GM18873 (cell line): ENCODE measurements around the gene CCKAR.

ENCODE experiments used
- ATAC-seq: cut with Tn5 transposase; IDR thresholded peaks from one replicate; pipeline ENCODE4 v1.9.1; 2021; ENCODE audit warnings: mild to moderate bottlenecking, moderate library complexity, moderate number of reproducible peaks; ENCODE audit not compliant: unreplicated experiment, low FRiP score

CCKAR gene

DNA sequence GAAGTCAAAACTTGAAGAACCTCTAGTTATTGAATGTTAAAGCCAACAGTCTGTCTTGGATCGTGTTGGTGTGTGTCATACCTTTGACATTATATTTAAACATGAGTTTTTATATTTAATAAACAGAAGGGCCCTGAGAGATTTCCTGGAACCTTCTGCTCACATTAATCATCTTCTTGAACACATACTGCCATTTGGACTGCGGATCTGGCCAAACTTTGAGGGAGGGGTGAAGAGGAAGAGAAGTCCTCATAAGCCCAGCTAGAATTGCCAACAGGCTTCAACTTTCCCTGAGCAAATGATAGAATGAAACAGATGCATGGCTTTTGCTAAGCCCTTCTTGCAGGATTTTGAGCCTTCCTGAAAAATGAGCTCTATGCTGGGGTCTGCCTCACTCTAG is 27.4 kb downstream of the CCKAR start:
- ATAC-seq: no peak

DNA sequence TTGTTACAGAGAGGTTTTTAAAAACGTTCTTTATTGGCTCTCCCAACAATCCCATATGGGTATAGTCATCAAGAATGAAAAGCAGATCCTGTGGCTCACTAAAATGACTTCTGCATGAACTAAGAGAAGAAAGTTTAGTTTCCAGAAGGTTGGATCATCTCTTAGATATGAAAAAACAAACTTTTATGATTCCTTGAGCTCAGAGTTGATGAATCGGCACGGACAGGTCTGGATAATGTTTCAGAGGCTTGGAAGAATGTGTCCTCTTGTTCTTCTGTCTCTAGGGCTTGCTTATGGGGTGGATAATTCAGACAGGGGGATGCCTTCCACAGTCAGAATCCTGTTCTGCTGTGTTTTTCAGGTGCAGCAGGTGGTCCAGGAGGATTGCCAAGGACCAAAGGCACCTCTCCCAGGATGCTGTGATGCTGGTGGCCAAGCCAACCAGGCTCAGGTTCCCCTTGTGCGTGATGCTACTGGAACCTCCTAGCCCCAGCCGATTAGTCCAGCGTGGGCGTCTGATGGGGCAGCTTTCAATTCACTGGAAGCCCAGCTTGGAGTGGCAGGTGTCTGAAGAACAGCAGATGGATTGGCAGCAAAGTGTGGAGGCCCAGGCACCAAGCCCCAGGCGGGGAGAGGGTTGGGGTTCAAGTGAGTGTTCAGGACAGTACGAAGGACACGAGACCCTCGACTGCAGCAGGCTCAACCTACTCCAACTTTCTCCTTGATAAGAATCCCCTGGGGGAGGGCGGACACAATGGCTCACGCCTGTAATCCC is 30.3 kb downstream of the CCKAR start:
- ATAC-seq: no peak

DNA sequence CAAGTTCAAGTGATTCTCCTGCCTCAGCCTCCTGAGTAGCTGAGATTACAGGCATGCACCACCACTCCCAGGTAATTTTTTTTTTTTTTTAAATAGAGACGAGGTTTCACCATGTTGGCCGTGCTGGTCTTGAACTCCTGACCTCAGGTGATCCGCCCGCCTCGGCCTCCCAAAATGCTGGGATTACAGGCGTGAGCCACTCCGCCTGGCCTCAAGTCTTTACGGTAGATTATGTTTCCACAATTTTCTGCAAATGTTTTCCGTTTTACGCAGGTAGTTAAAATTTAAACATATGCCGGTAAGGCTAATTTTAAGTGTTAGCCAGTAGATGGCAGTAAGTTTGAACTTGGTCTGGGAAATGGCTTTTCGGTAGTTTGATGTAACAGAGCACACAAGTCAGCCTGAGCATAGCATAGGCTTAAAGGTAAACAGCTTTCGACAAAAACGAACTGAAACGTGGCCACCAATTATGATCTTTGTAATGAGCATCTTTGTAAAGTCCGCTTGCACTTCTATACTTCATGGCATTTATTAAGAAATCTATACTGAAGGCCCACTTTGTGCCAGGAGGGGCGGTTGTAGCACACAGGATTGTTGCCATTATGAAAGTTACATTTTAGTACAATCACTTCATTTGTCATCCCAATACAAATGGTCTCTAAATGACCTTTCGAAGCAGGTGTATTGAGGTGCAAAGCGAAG is 31.1 kb downstream of the CCKAR start:
- ATAC-seq: no peak

DNA sequence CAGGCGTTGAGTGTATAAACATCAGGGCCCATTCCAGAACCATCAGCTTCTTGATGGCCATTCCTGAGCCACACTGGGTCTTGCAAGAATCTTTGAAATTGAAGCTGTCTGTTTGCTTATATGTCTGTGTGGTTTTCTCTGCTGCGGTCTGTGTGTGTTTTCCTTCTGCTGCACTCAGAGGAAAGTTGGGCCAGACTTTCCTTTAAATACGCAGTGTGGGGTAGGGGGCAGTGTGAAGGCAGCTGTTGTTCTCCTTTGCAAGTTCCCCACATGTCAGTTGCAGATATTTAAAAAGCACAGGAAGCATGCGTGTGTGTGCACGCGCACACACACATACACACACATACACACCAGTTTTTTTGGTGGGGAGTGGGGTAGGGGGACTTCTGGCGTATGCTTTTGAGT is 32.1 kb downstream of the CCKAR start:
- ATAC-seq: no peak

- ATAC-seq: no peak
Measured at GRCh38 chr4:26457412-26457811, 32.9 kb downstream of the CCKAR start.

DNA sequence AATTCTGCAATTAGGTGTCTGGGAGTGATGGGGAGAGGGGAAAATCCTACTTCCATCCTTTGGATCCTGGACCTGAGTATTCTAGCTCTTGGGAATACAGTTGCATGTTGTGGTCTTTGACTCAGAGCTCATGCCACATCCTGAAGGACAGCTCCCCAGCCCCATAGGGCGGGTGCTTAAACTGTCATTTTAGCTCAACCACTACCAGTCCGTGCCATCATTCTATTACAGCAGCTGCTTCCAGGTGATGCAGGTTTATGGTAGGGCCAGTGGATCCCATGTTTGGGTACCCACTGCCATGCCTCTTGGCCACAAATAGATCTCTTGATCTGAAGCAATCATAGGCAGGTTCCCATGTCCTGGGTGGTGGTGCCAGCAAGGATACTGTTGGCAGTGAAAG is 34.7 kb downstream of the CCKAR start:
- ATAC-seq: no peak

- ATAC-seq: no peak
Measured at GRCh38 chr4:26454961-26455360, 35.3 kb downstream of the CCKAR start.

DNA sequence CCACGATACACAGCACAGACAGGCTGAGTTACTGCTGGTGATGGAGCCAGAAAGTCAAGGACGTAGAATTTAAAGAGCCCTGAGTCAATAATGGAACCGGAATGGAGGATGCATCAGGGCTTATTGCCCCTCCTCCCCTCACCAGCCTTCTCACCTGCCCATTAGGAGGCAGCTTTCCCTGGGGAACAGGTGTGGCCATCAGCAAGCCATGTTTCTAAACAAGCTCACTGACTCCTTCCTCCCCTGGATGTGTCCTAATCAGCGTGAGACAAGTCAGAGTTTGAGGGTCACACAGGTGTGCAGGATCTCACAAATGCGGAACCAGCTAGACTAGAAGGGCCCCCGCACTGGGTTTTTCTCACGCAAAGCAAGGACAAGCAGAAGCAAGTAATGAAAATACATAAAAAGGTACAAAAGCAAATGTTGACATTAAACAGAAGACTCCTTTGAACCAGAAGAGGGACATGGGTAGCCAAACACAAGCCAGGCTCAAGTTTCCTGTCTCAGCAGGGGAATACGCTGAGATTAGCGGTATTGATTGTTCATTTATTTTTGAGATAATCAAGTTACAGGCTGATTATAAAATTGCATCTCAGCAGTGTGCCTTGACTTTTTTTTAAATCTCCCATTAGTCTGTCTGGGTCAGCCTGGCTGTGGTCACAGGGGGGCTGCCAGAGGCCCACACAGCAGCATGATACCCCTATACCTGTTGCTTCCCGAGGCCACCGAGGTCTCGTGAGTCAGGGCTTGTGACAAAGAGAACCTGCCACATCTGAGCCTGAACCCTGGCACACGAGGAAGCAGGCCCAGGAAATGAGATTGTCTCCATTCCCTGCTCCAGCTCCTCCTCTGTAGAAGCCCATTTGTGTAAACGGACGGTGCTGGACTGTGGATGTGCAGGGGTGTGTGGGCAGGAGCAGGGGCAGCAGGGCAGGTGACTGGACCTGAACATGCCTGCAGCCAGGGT is 37.4 kb downstream of the CCKAR start:
- ATAC-seq: no peak

- no peak for ATAC-seq
Measured at GRCh38 chr4:26451597-26451996, 38.7 kb downstream of the CCKAR start.

- ATAC-seq: no peak
Measured at GRCh38 chr4:26450418-26450817, 39.9 kb downstream of the CCKAR start.

DNA sequence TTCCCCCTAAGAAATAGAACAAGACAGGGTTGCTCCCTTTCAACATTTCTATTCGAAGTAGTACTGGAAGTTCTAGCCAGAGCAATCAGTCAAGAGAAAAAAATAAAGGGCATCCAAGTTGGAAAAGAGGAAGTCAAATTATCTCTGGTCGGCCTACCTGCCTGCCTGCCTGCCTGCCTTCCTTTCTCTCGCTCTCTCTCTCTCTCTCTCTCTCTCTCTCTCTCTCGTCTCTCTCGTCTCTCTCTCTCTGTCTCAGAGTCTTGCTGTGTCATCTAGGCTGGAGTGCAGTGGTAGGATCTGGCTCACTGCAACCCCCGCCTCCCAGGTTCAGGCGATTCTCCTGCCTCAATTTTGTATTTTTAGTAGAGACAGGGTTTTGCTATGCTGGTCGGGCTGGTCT is 42.9 kb downstream of the CCKAR start:
- ATAC-seq: no peak

DNA sequence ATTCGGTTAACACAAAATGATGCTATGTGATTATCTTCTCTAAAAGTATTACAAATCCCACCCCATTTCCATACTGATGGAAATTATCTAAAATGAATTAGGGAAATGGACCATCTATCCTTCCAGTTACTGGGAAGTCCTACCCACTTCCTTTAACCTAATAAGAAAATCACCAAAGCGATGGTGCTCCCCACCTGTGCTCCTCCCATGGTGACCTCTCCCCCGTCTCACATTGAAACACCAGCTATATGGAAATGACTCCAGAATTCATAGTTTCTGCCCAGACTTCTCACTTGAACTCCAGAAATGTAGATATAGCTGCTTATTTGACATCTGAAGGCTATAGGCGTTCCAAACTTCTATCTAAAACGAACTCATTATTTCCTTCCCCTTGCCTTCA is 48.5 kb downstream of the CCKAR start:
- ATAC-seq: no peak

DNA sequence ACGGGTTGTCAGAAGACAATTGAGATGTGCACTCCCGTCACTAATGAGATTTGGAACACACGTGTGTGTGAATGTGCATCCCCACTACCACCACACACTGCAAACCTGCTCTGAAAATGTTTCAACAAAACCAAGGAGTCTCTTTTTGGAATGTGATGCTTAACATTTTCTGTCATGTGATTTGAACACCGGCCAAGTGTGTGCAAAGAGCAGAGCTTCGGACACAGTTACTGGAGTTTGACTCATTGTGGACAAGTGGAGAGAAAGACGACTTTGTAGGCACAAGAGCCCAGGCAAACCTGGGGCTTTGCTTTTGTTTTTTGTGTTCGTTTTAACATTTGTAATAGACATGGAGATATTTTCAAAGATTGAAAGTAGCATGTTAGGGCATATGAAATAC is 49.2 kb downstream of the CCKAR start:
- no peak for ATAC-seq

DNA sequence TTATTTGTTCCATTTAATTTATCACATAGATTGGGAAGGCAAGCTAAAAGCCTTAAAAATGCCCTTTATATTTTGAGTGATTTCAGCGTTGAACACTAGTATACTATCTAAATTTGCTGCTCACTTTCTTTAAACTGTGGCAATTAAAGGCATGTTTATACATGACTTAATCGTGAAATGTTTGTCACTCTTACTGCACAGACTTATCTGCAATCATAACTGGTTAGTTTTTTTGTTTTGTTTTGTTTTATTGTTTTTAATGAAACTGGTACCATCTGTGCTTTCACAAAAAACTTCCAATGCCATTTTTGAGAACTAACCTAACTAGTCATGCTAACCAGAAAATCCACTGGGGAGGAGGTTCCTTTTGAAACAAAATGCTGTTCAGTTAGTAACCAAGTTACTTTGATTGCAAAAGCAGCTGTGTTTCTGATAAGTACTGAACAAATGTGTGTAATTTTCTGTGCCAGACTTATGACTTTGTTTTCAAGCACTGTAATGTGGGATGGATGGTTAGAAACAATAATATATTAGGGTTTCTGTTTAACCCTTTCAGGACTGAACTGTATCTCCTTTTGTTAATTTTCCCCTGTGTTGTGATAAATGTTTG is 56.1 kb downstream of the CCKAR start:
- no peak for ATAC-seq

DNA sequence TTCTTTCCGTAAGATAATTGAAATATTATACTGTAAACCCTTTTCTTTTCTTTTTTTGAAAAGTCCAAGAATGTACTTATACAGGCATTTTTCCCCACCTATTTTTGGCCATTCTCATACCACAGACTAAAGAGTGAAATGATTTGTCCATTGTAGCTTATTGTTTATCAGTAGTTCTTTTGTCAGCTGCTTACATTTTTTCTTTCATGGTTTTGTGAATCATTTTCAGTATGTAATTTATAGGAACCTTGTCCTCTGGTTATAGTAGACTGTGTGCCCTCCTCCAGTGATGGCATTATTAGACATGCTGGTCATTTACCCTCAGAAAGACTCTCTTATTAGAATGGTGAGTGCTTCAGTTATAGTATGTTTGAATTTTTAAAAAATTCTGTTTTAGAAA is 56.7 kb downstream of the CCKAR start:
- no peak for ATAC-seq

GRCh38 chr4:26432419-26432818 is 57.9 kb downstream of the CCKAR start:
- no peak for ATAC-seq

DNA sequence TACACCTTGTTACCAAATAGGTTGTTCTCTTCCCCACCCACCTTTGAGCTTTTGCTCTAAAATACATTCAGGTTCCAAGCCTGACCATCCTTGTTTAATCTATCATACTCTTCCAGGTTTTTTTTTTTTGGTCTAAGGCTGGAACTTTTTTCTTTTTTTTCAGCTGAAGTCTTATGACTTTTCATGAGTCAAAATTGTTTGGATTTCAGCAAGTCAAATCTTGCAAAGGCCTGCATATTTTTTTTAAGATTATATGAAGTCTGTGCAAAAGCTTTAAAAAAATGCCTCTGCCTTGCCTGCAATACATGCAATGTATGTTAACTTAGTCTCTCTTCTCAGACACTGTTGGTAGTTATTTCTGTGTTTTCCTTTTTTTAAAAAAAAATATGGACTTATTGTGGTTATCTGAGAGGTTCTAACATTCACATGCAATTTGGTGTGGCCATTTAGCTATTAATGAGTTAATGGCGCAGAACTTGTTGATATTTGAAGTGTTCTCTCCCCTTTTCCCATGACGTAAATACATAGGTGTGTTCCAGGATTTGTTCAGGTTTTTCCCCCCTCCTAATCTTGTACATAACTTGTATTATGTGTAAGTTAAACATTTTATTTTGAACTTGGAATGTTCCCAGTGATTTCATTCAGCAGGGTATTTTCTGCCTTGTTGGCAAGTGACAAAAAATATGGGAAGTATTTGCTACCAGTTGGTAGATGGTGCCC is 58.7 kb downstream of the CCKAR start:
- ATAC-seq: no peak
